OCI-LY1 (cell line): ENCODE data around the gene AFAP1.

ENCODE experiments used
- H2AFZ ChIP-seq: fragments of 200-600 bp; sonication (generic), shearing (Covaris generic); 2 replicates; pipeline ENCODE4 v1.6.0; 2014; ENCODE audit warnings: antibody characterized with exemption, mild to moderate bottlenecking, low read length
- H3F3A ChIP-seq: fragments of 200-600 bp; sonication (generic), shearing (Covaris generic); 2 replicates; pipeline ENCODE4 v1.6.0; 2014; ENCODE audit warnings: mild to moderate bottlenecking, antibody characterized with exemption, low read length, moderate library complexity; ENCODE audit not compliant: insufficient read depth
- H3K27ac ChIP-seq: fragments of 200-600 bp; sonication (generic); 2 replicates; pipeline ENCODE4 v1.5.1; 2014; ENCODE audit warnings: low read length, mixed run types, mild to moderate bottlenecking, low read depth; ENCODE audit not compliant: poor library complexity, severe bottlenecking
- H3K27me3 ChIP-seq: fragments of 200-600 bp; sonication (generic); 2 replicates; pipeline ENCODE4 v1.6.0; 2014; ENCODE audit warnings: antibody characterized with exemption, mild to moderate bottlenecking, low read length, moderate library complexity; ENCODE audit not compliant: insufficient read depth
- H3K36me3 ChIP-seq: fragments of 200-600 bp; sonication (generic); 2 replicates; pipeline ENCODE4 v1.6.1; 2014; ENCODE audit warnings: mild to moderate bottlenecking, antibody characterized with exemption, low read length, moderate library complexity, mixed read lengths; ENCODE audit not compliant: insufficient read depth
- H3K4me1 ChIP-seq: fragments of 200-600 bp; sonication (generic); 2 replicates; pipeline ENCODE4 v1.5.1; 2014; ENCODE audit warnings: mild to moderate bottlenecking, low read length, moderate library complexity; ENCODE audit not compliant: insufficient read depth, severe bottlenecking
- H3K4me2 ChIP-seq: fragments of 200-600 bp; sonication (generic), shearing (Covaris generic); 2 replicates; pipeline ENCODE4 v1.6.1; 2014; ENCODE audit warnings: low read length
- H3K4me3 ChIP-seq: fragments of 200-600 bp; sonication (generic); 2 replicates; pipeline ENCODE4 v1.5.1; 2014; ENCODE audit warnings: low read length, low read depth, mild to moderate bottlenecking, mixed read lengths; ENCODE audit not compliant: poor library complexity, severe bottlenecking
- H3K79me2 ChIP-seq: fragments of 200-600 bp; shearing (Covaris generic); 2 replicates; pipeline ENCODE4 v1.6.1; 2016; ENCODE audit warnings: mixed run types, low read length, mixed read lengths; ENCODE audit not compliant: insufficient read depth
- H3K9ac ChIP-seq: fragments of 200-600 bp; sonication (generic), shearing (Covaris generic); 2 replicates; pipeline ENCODE4 v1.6.1; 2014; ENCODE audit warnings: mild to moderate bottlenecking, low read length, mixed read lengths
- H3K9me2 ChIP-seq: fragments of 200-600 bp; sonication (generic), shearing (Covaris generic); 2 replicates; pipeline ENCODE4 v1.6.1; 2014; ENCODE audit warnings: low read depth, mild to moderate bottlenecking, low read length, mixed read lengths
- H3K9me3 ChIP-seq: fragments of 200-600 bp; shearing (Covaris generic); 2 replicates; pipeline ENCODE4 v1.6.1; 2014; ENCODE audit warnings: low read length, mixed read lengths
- H4K20me1 ChIP-seq: fragments of 200-600 bp; sonication (generic), shearing (Covaris generic); 2 replicates; pipeline ENCODE4 v1.6.0; 2016; ENCODE audit warnings: mild to moderate bottlenecking, low read length; ENCODE audit not compliant: insufficient read depth
- EZH2 ChIP-seq: fragments of 200-600 bp; sonication (generic), shearing (Covaris generic); IDR thresholded peaks from 2 replicates; pipeline ENCODE4 v1.8.0; 2017; ENCODE audit warnings: borderline replicate concordance, mixed run types, mild to moderate bottlenecking, antibody characterized with exemption, low read length, moderate library complexity, mixed read lengths
- TF ChIP-seq, protein P1 (sequence below): fragments of 200-600 bp; sonication (generic), shearing (Covaris generic); IDR thresholded peaks from 2 replicates; pipeline ENCODE4 v1.5.1; 2017; ENCODE audit warnings: mild to moderate bottlenecking, antibody characterized with exemption, low read length, moderate library complexity, mixed read lengths

Gene AFAP1

DNA sequence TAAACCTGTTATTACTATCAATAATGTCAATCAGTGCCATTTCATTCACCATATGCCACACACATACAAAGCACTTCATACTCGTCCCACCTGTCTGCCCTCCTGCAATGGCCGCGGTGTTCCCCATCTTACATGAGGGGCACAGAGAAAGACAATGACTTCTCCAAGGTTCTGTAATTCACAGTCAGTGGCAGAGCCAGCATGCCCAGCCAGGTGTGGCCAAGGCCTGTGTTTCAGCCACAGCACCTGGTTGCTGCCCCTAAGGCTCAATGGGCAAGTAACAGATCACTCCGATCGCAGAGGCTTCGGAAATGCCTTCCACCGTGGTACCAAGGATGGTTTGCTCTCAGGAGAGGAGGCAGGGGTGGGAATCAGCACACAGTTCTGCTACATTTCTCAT lies 10.9 kb downstream of the AFAP1 start:
- TF ChIP-seq, protein P1, sequence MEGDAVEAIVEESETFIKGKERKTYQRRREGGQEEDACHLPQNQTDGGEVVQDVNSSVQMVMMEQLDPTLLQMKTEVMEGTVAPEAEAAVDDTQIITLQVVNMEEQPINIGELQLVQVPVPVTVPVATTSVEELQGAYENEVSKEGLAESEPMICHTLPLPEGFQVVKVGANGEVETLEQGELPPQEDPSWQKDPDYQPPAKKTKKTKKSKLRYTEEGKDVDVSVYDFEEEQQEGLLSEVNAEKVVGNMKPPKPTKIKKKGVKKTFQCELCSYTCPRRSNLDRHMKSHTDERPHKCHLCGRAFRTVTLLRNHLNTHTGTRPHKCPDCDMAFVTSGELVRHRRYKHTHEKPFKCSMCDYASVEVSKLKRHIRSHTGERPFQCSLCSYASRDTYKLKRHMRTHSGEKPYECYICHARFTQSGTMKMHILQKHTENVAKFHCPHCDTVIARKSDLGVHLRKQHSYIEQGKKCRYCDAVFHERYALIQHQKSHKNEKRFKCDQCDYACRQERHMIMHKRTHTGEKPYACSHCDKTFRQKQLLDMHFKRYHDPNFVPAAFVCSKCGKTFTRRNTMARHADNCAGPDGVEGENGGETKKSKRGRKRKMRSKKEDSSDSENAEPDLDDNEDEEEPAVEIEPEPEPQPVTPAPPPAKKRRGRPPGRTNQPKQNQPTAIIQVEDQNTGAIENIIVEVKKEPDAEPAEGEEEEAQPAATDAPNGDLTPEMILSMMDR = no peak
- TF ChIP-seq EZH2 = no peak
- Histone ChIP-seq H3K27me3 (no peaks in the 10 kb centered on the region), H3K4me2 (no peak overlapping the region), H3K9me2 (no peaks in the 10 kb centered on the region), H2AFZ (no peak overlapping the region), H3K79me2 (no peaks in the 10 kb centered on the region), H3K9ac (no peak overlapping the region), H3K4me3 (no peak overlapping the region), H3F3A (no peaks in the 10 kb centered on the region), H3K36me3 (no peaks in the 10 kb centered on the region), H3K9me3 (no peaks in the 10 kb centered on the region), H4K20me1 (no peaks in the 10 kb centered on the region), H3K27ac (no peak overlapping the region), H3K4me1 (no peaks in the 10 kb centered on the region)

DNA sequence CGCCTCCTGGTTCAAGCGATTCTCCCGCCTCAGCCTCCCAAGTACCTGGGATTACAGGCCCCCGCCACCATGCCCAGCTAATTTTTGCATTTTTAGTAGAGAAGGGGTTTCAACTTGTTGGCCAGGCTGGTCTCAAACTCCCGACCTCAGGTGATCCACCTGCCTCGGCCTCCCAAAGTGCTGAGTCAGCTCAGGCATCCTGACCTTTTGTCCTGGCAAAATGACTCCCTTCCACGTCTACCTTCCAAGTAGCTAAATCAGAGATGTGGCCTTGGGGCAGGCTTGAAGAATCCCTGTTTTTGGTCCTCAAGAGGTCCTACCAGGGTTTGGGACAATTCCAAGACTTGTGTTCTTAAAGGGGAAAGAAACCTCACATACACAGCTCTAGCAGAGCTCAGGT lies 12.8 kb downstream of the AFAP1 start:
- Histone ChIP-seq H4K20me1 (no peaks in the 10 kb centered on the region), H3K27ac (no peak overlapping the region), H3F3A (no peaks in the 10 kb centered on the region)

DNA sequence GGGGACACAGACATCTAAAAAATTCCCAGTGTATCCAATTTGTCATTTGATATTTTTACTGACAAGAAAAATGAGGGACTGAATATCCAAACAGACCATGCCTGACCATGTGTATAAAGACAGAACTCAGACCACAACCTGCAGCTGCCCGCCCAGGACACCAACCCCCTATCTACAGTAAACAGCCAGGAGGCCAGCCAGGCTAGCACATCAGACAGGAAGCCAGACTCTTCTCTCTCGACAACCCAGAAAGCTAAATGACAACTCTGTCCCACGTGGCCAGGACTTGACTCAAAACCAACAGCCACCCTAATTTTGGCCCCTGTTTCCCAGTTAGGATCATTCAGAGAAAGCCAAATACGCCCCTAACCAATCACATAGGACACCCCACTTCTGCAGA lies 15.1 kb downstream of the AFAP1 start:
- Histone ChIP-seq H3K4me1 (no peaks in the 10 kb centered on the region), H3K36me3 (no peaks in the 10 kb centered on the region), H3F3A (no peaks in the 10 kb centered on the region), H3K9me3 (no peaks in the 10 kb centered on the region), H3K79me2 (no peaks in the 10 kb centered on the region), H4K20me1 (no peaks in the 10 kb centered on the region), H3K27ac (no peak overlapping the region), H3K9me2 (no peaks in the 10 kb centered on the region), H3K27me3 (no peaks in the 10 kb centered on the region), H3K4me2 (no peak overlapping the region), H3K9ac (no peak overlapping the region), H3K4me3 (no peak overlapping the region), H2AFZ (no peak overlapping the region)
- TF ChIP-seq, protein P1 = no peak

More for the DNA sequence above, 12.8 kb downstream of the AFAP1 start:
- no peaks in the 10 kb centered on the region for H3K79me2 ChIP-seq
- H3K4me1 ChIP-seq = no peaks in the 10 kb centered on the region
- H3K9ac ChIP-seq = no peak overlapping the region
- no peaks in the 10 kb centered on the region for H3K27me3 ChIP-seq
- no peaks in the 10 kb centered on the region for H3K36me3 ChIP-seq
- H3K4me3 ChIP-seq = no peak overlapping the region
- no peaks in the 10 kb centered on the region for H3K9me2 ChIP-seq
- TF ChIP-seq, protein P1 = no peak
- TF ChIP-seq EZH2 = no peak
- H2AFZ ChIP-seq = no peak overlapping the region
- no peaks in the 10 kb centered on the region for H3K9me3 ChIP-seq
- no peak overlapping the region for H3K4me2 ChIP-seq
